ENCODE measurements around the gene EP400.

EP400 gene

GRCh38 chr12:132036063-132036683 is 86.4 kb downstream of the EP400 start:
- no peak for TF ChIP-seq CTBP1 (IDR thresholded peaks at IDR 0.05; ENCODE audit: borderline replicate concordance)
- no peak for TF ChIP-seq FOXM1 (IDR thresholded peaks at IDR 0.05; ENCODE audit: borderline replicate concordance)
- TF ChIP-seq FOXK2 (IDR thresholded peaks at IDR 0.05) = no peak
- TF ChIP-seq ZNF384 (IDR thresholded peaks at IDR 0.05) = no peak
- no peak for TF ChIP-seq L3MBTL2 (conservative IDR thresholded peaks at IDR 0.05)
- TF ChIP-seq FOXA1 (IDR thresholded peaks at IDR 0.05) = no peak
- TF ChIP-seq LEF1 (IDR thresholded peaks at IDR 0.05; ENCODE audit: borderline replicate concordance) = no peak
- TF ChIP-seq ELF4 (IDR thresholded peaks at IDR 0.05) = no peak
- TF ChIP-seq PKNOX1 (IDR thresholded peaks at IDR 0.05) = no peak
- TF ChIP-seq TARDBP (IDR thresholded peaks at IDR 0.05) = no peak
- TF ChIP-seq BHLHE40 (IDR thresholded peaks at IDR 0.05; ENCODE audit: borderline replicate concordance) = no peak
- no peak for TF ChIP-seq SP1 (IDR thresholded peaks at IDR 0.05)
- TF ChIP-seq HDGF (IDR thresholded peaks at IDR 0.05; ENCODE audit: borderline replicate concordance) = no peak
- no peak for TF ChIP-seq SUZ12 (IDR thresholded peaks at IDR 0.05)
- no peak for TF ChIP-seq ARNT (IDR thresholded peaks at IDR 0.05)
- no peak for TF ChIP-seq NFRKB (IDR thresholded peaks at IDR 0.05)
- no peak for DNase-seq (ENCODE audit: extremely low spot score)
- CTCF ChIA-PET = no interaction called here
- POLR2A ChIA-PET = no interaction called here

- no peak for DNase-seq (ENCODE audit: extremely low spot score)
- POLR2A ChIA-PET = no interaction called here
- CTCF ChIA-PET = no interaction called here
- no peak for TF ChIP-seq CTBP1 (IDR thresholded peaks at IDR 0.05; ENCODE audit: borderline replicate concordance)
- TF ChIP-seq FOXA1 (IDR thresholded peaks at IDR 0.05) = no peak
- TF ChIP-seq TARDBP (IDR thresholded peaks at IDR 0.05) = no peak
- no peak for TF ChIP-seq ZNF384 (IDR thresholded peaks at IDR 0.05)
- TF ChIP-seq ARNT (IDR thresholded peaks at IDR 0.05) = no peak
- no peak for TF ChIP-seq L3MBTL2 (conservative IDR thresholded peaks at IDR 0.05)
- TF ChIP-seq FOXK2 (IDR thresholded peaks at IDR 0.05) = no peak
- TF ChIP-seq BHLHE40 (IDR thresholded peaks at IDR 0.05; ENCODE audit: borderline replicate concordance) = no peak
- no peak for TF ChIP-seq HDGF (IDR thresholded peaks at IDR 0.05; ENCODE audit: borderline replicate concordance)
- TF ChIP-seq PKNOX1 (IDR thresholded peaks at IDR 0.05) = no peak
- TF ChIP-seq ELF4 (IDR thresholded peaks at IDR 0.05) = no peak
- TF ChIP-seq NFRKB (IDR thresholded peaks at IDR 0.05) = no peak
- TF ChIP-seq SP1 (IDR thresholded peaks at IDR 0.05) = no peak
- no peak for TF ChIP-seq LEF1 (IDR thresholded peaks at IDR 0.05; ENCODE audit: borderline replicate concordance)
- no peak for TF ChIP-seq FOXM1 (IDR thresholded peaks at IDR 0.05; ENCODE audit: borderline replicate concordance)
- TF ChIP-seq SUZ12 (IDR thresholded peaks at IDR 0.05) = no peak
Measured at GRCh38 chr12:132040906-132041606, 91.3 kb downstream of the EP400 start.

- TF ChIP-seq ZNF384 (IDR thresholded peaks at IDR 0.05) (no peak), SUZ12 (IDR thresholded peaks at IDR 0.05) (no peak), FOXM1 (IDR thresholded peaks at IDR 0.05; ENCODE audit: borderline replicate concordance) (no peak), LEF1 (IDR thresholded peaks at IDR 0.05; ENCODE audit: borderline replicate concordance) (no peak), FOXA1 (IDR thresholded peaks at IDR 0.05) (no peak), NFRKB (IDR thresholded peaks at IDR 0.05) (no peak), ARNT (IDR thresholded peaks at IDR 0.05) (no peak), CTBP1 (IDR thresholded peaks at IDR 0.05; ENCODE audit: borderline replicate concordance) (no peak), SP1 (IDR thresholded peaks at IDR 0.05) (no peak), TARDBP (IDR thresholded peaks at IDR 0.05) (no peak), L3MBTL2 (conservative IDR thresholded peaks at IDR 0.05) (no peak), HDGF (IDR thresholded peaks at IDR 0.05; ENCODE audit: borderline replicate concordance) (no peak), FOXK2 (IDR thresholded peaks at IDR 0.05) (no peak), BHLHE40 (IDR thresholded peaks at IDR 0.05; ENCODE audit: borderline replicate concordance) (no peak), ELF4 (IDR thresholded peaks at IDR 0.05) (no peak), PKNOX1 (IDR thresholded peaks at IDR 0.05) (no peak)
- ChIA-PET POLR2A (no interaction called here), CTCF (no interaction called here)
- no peak for DNase-seq (ENCODE audit: extremely low spot score)
Measured at GRCh38 chr12:132043216-132043615, 93.5 kb downstream of the EP400 start.

GRCh38 chr12:132043770-132044467 is 94.2 kb downstream of the EP400 start:
- TF ChIP-seq LEF1 (IDR thresholded peaks at IDR 0.05; ENCODE audit: borderline replicate concordance) (no peak), FOXK2 (IDR thresholded peaks at IDR 0.05) (no peak), L3MBTL2 (conservative IDR thresholded peaks at IDR 0.05) (no peak), SP1 (IDR thresholded peaks at IDR 0.05) (no peak), NFRKB (IDR thresholded peaks at IDR 0.05) (no peak), ARNT (IDR thresholded peaks at IDR 0.05) (no peak), PKNOX1 (IDR thresholded peaks at IDR 0.05) (no peak), CTBP1 (IDR thresholded peaks at IDR 0.05; ENCODE audit: borderline replicate concordance) (no peak), FOXA1 (IDR thresholded peaks at IDR 0.05) (no peak), FOXM1 (IDR thresholded peaks at IDR 0.05; ENCODE audit: borderline replicate concordance) (no peak), HDGF (IDR thresholded peaks at IDR 0.05; ENCODE audit: borderline replicate concordance) (no peak)
- POLR2A ChIA-PET = no interaction called here
- CTCF ChIA-PET = no interaction called here
- DNase-seq (ENCODE audit: extremely low spot score) = no peak
